Neural progenitor cell (in vitro differentiated cells): ENCODE data around the gene C2.

Source experiments
- EZH2 ChIP-seq: fragments of 200-600 bp; sonication (generic); IDR thresholded peaks from 2 replicates; pipeline ENCODE4 v1.6.1; 2017; ENCODE audit warnings: antibody characterized with exemption, mild to moderate bottlenecking, moderate library complexity
- TF ChIP-seq, protein P1 (sequence below): fragments of 200-600 bp; sonication (generic); IDR thresholded peaks from 2 replicates; pipeline ENCODE4 v1.5.1; 2017; ENCODE audit warnings: antibody characterized with exemption, mild to moderate bottlenecking

DNA sequence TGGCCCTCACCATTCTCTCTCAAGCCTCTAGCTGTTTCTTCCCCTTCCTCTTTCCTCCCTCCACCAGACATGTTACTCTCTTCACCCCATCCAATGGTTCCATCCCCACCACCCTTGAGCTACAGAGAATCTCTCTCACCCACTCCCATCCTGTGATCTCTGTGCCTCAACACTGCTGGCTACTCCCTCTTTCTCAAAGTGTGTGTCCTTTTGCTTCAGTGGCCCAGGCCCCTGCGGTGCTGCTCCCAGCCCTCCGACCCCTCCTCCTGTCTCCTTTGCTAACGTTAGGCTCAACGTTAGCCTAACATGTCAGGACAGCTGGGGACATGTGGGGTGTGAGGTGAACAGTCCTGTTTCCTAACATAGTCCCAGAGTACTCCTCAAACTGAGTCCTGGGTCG lies 25.4 kb downstream of the C2 start:
- TF ChIP-seq, protein P1, sequence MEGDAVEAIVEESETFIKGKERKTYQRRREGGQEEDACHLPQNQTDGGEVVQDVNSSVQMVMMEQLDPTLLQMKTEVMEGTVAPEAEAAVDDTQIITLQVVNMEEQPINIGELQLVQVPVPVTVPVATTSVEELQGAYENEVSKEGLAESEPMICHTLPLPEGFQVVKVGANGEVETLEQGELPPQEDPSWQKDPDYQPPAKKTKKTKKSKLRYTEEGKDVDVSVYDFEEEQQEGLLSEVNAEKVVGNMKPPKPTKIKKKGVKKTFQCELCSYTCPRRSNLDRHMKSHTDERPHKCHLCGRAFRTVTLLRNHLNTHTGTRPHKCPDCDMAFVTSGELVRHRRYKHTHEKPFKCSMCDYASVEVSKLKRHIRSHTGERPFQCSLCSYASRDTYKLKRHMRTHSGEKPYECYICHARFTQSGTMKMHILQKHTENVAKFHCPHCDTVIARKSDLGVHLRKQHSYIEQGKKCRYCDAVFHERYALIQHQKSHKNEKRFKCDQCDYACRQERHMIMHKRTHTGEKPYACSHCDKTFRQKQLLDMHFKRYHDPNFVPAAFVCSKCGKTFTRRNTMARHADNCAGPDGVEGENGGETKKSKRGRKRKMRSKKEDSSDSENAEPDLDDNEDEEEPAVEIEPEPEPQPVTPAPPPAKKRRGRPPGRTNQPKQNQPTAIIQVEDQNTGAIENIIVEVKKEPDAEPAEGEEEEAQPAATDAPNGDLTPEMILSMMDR: no peak
- TF ChIP-seq EZH2: no peak
